ENCODE data around the gene CTRB1.
"Not testable (repeated sequence)": the region's sequence is repeated elsewhere in the genome, so short reads cannot be mapped to it uniquely, and the experiment has no call there.

The CTRB1 gene

GRCh38 chr16:75257886-75258806, 39.4 kb downstream of the CTRB1 start:
- DNase-seq, result no peak

GRCh38 chr16:75258807-75259141, 40.0 kb downstream of the CTRB1 start:
- DNase-seq, result no peak

GRCh38 chr16:75260851-75261589, 42.2 kb downstream of the CTRB1 start:
- DNase-seq, result no peak

GRCh38 chr16:75261590-75262078, 42.8 kb downstream of the CTRB1 start:
- no peak for DNase-seq

- no peak for DNase-seq
Observed at GRCh38 chr16:75262104-75262799, 43.5 kb downstream of the CTRB1 start.

GRCh38 chr16:75262800-75263127, 44.0 kb downstream of the CTRB1 start:
- no peak for DNase-seq

- DNase-seq, result no peak
Observed at GRCh38 chr16:75263291-75263962, 44.6 kb downstream of the CTRB1 start.

GRCh38 chr16:75263963-75264445, 45.2 kb downstream of the CTRB1 start:
- DNase-seq, result no peak

- no peak for DNase-seq
Observed at GRCh38 chr16:75264457-75264998, 45.7 kb downstream of the CTRB1 start.

- no peak for DNase-seq
Observed at GRCh38 chr16:75264999-75265910, 46.5 kb downstream of the CTRB1 start.

- DNase-seq, result peak; percentile 60
Observed at GRCh38 chr16:75265911-75266701, 47.3 kb downstream of the CTRB1 start.

GRCh38 chr16:75266738-75267630, 48.2 kb downstream of the CTRB1 start:
- no peak for DNase-seq

- DNase-seq, result no peak
Observed at GRCh38 chr16:75267631-75268264, 49.0 kb downstream of the CTRB1 start.

GRCh38 chr16:75269358-75269757, 50.6 kb downstream of the CTRB1 start:
- not testable (repeated sequence) for DNase-seq

- no peak for DNase-seq
Observed at GRCh38 chr16:75271441-75272096, 52.8 kb downstream of the CTRB1 start.

- DNase-seq, result no peak
Observed at GRCh38 chr16:75272097-75272551, 53.3 kb downstream of the CTRB1 start.

- DNase-seq, result not testable (repeated sequence)
Observed at GRCh38 chr16:75272629-75273028, 53.8 kb downstream of the CTRB1 start.
